Astrocyte (in vitro differentiated cells and primary cell): ENCODE results near the gene TRIM47. TPM values are rescaled to one million over a fixed set of nuclear protein-coding genes. Genes with fewer than 3 reads are reported as not detected.

ENCODE experiments used
- DNase-seq: peaks from one replicate; pipeline ENCODE4 v3.0.0-alpha.2; 2010; ENCODE audit warnings: low read depth
- FAIRE-seq: peaks from 2 replicates; lab custom pipeline; 2011; peaks lifted over from hg19 to GRCh38; lab: Jason Lieb, UNC
- H2AFZ ChIP-seq: 2 replicates; pipeline ENCODE4 v1.6.0; 2012; ENCODE audit warnings: low read depth, low read length, inconsistent platforms
- H3K27ac ChIP-seq: 2 replicates; pipeline ENCODE4 v1.5.1; 2011; ENCODE audit warnings: low read depth, low read length, inconsistent platforms
- H3K27me3 ChIP-seq: 2 replicates; pipeline ENCODE4 v1.6.0; 2011; ENCODE audit warnings: low read length, inconsistent platforms; ENCODE audit not compliant: insufficient read depth
- H3K36me3 ChIP-seq: 2 replicates; pipeline ENCODE4 v1.5.1; 2011; ENCODE audit warnings: low read length, inconsistent platforms; ENCODE audit not compliant: insufficient read depth
- H3K4me1 ChIP-seq: 2 replicates; pipeline ENCODE4 v1.5.1; 2011; ENCODE audit warnings: low read length, inconsistent platforms; ENCODE audit not compliant: insufficient read depth
- H3K4me2 ChIP-seq: 2 replicates; pipeline ENCODE4 v1.6.0; 2012; ENCODE audit warnings: low read length, inconsistent platforms
- H3K4me3 ChIP-seq: 2 replicates; pipeline ENCODE4 v1.5.1; 2011; ENCODE audit warnings: low read depth, mild to moderate bottlenecking, low read length, inconsistent platforms; ENCODE audit not compliant: insufficient read depth
- H3K79me2 ChIP-seq: 2 replicates; pipeline ENCODE4 v1.6.0; 2012; ENCODE audit warnings: mild to moderate bottlenecking, low read length, inconsistent platforms; ENCODE audit not compliant: insufficient read depth
- H3K9ac ChIP-seq: 2 replicates; pipeline ENCODE4 v1.6.0; 2012; ENCODE audit warnings: mild to moderate bottlenecking, low read length, inconsistent platforms
- H3K9me3 ChIP-seq: 2 replicates; pipeline ENCODE4 v1.5.1; 2012; ENCODE audit warnings: low read depth, mild to moderate bottlenecking, low read length, inconsistent platforms; ENCODE audit not compliant: insufficient read depth
- H4K20me1 ChIP-seq: 2 replicates; pipeline ENCODE4 v1.6.0; 2012; ENCODE audit warnings: low read length, inconsistent platforms; ENCODE audit not compliant: insufficient read depth
- H3K27ac Mint-ChIP-seq: one replicate; pipeline ENCODE4 v1.8.0; 2021; ENCODE audit warnings: mild to moderate bottlenecking, mixed read lengths; ENCODE audit not compliant: unreplicated experiment
- H3K27me3 Mint-ChIP-seq: one replicate; pipeline ENCODE4 v1.8.0; 2021; ENCODE audit warnings: low read depth, mixed read lengths; ENCODE audit not compliant: unreplicated experiment
- H3K36me3 Mint-ChIP-seq: one replicate; pipeline ENCODE4 v1.8.0; 2021; ENCODE audit warnings: low read depth, mixed read lengths; ENCODE audit not compliant: unreplicated experiment
- H3K4me1 Mint-ChIP-seq: one replicate; pipeline ENCODE4 v1.8.0; 2021; ENCODE audit warnings: low read depth, mixed read lengths; ENCODE audit not compliant: unreplicated experiment
- H3K4me3 Mint-ChIP-seq: one replicate; pipeline ENCODE4 v1.8.0; 2021; ENCODE audit warnings: mild to moderate bottlenecking, moderate library complexity, mixed read lengths; ENCODE audit not compliant: unreplicated experiment
- H3K9me3 Mint-ChIP-seq: one replicate; pipeline ENCODE4 v1.8.0; 2021; ENCODE audit warnings: mild to moderate bottlenecking, mixed read lengths; ENCODE audit not compliant: unreplicated experiment
- EZH2 ChIP-seq: IDR thresholded peaks from 2 replicates; pipeline ENCODE4 v1.6.1; 2012; ENCODE audit warnings: mild to moderate bottlenecking, low read length, inconsistent platforms; ENCODE audit not compliant: insufficient read depth
- total RNA-seq: library from RNA; stranded (reverse); gene quantifications from 2 replicates; pipeline ENCODE4 v1.2.1, GENCODE V29; 2021
- TF ChIP-seq, protein P1 (sequence below): IDR thresholded peaks from 2 replicates; pipeline ENCODE4 v1.5.1; 2011; ENCODE audit warnings: low read depth, mild to moderate bottlenecking, inconsistent platforms, low read length, moderate library complexity; ENCODE audit not compliant: insufficient read depth

TRIM47 gene
- total RNA-seq, 1 donor from 2014 or later = 5.9 TPM

DNA sequence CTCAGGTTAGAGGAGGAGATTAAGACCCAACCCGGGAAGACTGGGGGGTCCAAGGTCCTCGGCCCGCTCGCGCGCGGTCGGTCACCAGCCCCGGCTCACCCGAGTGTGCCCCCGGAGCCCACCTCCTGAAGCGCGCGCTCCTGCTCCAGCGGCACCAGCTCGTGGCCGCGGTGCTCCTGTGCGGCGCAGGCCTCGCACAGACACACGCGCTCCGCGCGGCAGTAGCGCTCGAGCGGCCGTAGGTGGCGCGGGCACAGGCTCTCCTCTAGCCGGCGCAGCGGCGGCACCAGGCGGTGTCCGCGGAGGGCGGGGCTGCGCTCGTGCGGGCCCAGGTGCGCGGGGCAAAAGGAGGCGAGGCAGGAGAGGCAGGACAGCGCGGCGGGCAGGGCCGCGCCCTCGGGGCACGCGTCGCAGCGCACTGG, 618 bp downstream of the TRIM47 start:
- H3K4me2 ChIP-seq = peak overlapping the region; percentile 93
- Mint-ChIP-seq H3K27ac (peak overlapping the region; percentile 75), H3K9me3 (no peaks in the 10 kb centered on the region), H3K36me3 (peaks cover 4% of the 10 kb centered on the region), H3K4me3 (peak overlapping the region; percentile 78), H3K4me1 (peaks cover 8% of the 10 kb centered on the region), H3K27me3 (peaks cover 19% of the 10 kb centered on the region)
- peaks cover 4% of the 10 kb centered on the region for H4K20me1 ChIP-seq
- H3K27ac ChIP-seq = peak overlapping the region; percentile 44
- no peak for FAIRE-seq
- H3K4me3 ChIP-seq = peak overlapping the region; percentile 56
- H3K9me3 ChIP-seq = no peaks in the 10 kb centered on the region
- H3K36me3 ChIP-seq = no peaks in the 10 kb centered on the region
- peaks cover 31% of the 10 kb centered on the region for H3K4me1 ChIP-seq
- H3K9ac ChIP-seq = peak overlapping the region; percentile 78
- no peaks in the 10 kb centered on the region for H3K79me2 ChIP-seq
- peak; percentile 51 for DNase-seq
- peak overlapping the region; percentile 85 for H2AFZ ChIP-seq
- TF ChIP-seq EZH2 = no peak
- TF ChIP-seq, protein P1, sequence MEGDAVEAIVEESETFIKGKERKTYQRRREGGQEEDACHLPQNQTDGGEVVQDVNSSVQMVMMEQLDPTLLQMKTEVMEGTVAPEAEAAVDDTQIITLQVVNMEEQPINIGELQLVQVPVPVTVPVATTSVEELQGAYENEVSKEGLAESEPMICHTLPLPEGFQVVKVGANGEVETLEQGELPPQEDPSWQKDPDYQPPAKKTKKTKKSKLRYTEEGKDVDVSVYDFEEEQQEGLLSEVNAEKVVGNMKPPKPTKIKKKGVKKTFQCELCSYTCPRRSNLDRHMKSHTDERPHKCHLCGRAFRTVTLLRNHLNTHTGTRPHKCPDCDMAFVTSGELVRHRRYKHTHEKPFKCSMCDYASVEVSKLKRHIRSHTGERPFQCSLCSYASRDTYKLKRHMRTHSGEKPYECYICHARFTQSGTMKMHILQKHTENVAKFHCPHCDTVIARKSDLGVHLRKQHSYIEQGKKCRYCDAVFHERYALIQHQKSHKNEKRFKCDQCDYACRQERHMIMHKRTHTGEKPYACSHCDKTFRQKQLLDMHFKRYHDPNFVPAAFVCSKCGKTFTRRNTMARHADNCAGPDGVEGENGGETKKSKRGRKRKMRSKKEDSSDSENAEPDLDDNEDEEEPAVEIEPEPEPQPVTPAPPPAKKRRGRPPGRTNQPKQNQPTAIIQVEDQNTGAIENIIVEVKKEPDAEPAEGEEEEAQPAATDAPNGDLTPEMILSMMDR = peak; percentile 3
- H3K27me3 ChIP-seq = peaks cover 5% of the 10 kb centered on the region

DNA sequence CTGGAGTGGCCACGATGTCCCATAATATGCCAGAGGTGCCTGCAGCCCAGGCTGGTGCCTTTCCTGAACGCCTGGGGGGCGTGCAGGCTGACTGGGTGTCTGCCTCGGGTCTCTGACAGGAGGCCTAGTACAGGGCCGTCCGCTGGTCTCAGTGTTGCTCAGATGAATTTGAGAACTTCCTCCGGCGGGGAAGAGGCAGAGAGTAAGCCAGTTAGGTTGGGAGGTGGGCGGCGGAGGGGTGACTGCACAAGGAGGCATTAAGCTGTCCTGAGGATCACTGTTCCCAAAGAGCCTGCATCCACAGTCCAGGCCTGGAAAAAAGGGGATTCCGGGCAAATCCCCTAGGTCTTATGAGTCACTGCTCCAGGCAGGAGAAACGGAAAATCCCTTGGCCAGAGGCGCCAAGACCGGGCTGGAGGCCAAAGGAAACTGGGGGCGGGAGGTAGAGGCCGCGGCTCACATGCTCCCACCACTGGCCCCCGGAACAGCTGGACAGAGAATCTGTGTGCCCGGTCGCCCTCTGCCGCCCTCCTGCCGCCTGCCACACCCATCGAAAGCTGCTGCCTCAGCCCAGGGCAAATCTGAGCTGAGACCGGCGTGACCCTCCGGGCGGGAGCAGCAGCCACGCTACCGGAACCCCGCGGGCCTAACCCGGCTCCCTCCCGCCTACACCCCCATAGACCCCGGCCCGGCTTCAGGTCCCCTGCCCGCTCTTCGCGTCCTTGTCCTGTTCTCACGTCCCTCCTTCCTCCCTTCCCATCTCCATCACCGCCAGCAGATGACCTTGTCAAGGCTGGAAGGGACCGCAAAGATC, 1.2 kb downstream of the TRIM47 start:
- DNase-seq (peak; percentile 90), FAIRE-seq (no peak)
- Mint-ChIP-seq H3K27me3 (peaks cover 15% of the 10 kb centered on the region), H3K4me1 (peaks cover 13% of the 10 kb centered on the region), H3K27ac (peak overlapping the region; percentile 75), H3K9me3 (no peaks in the 10 kb centered on the region), H3K4me3 (peak overlapping the region; percentile 78), H3K36me3 (peaks cover 2% of the 10 kb centered on the region)
- Histone ChIP-seq H3K27ac (peak overlapping the region; percentile 82), H3K9me3 (no peaks in the 10 kb centered on the region), H3K4me2 (peak overlapping the region; percentile 93), H2AFZ (peak overlapping the region; percentile 85), H3K79me2 (no peaks in the 10 kb centered on the region), H3K9ac (peak overlapping the region; percentile 78), H3K4me1 (peaks cover 37% of the 10 kb centered on the region), H4K20me1 (peaks cover 4% of the 10 kb centered on the region), H3K4me3 (peak overlapping the region; percentile 56), H3K27me3 (peaks cover 5% of the 10 kb centered on the region), H3K36me3 (no peaks in the 10 kb centered on the region)
- TF ChIP-seq, protein P1 = no peak
- TF ChIP-seq EZH2 = no peak
